ENCODE measurements around the gene C4orf50. TPM values are rescaled to one million over a fixed set of nuclear protein-coding genes. Genes with fewer than 3 reads are reported as not detected.

The C4orf50 gene
- total and polyA plus RNA-seq, 2 experiments from 2014 or later, result 0.06 to 0.31 TPM

- DNase-seq (ENCODE audit: low spot score), result no peak
- Histone ChIP-seq H3K4me2 (no peak overlapping the region), H3K27me3 (ENCODE audit: insufficient read depth) (no peaks in the 10 kb centered on the region), H3K79me2 (replicated peaks; ENCODE audit: insufficient read depth) (peaks cover 97% of the 10 kb centered on the region), H3K9me2 (ENCODE audit: insufficient read depth) (no peaks in the 10 kb centered on the region), H3K4me3 (no peak overlapping the region), H3F3A (replicated peaks; ENCODE audit: low read depth) (no peaks in the 10 kb centered on the region), H3K36me3 (ENCODE audit: insufficient read depth) (no peaks in the 10 kb centered on the region; the same call in 1 of the 2 replicates), H3K27ac (ENCODE audit: low read depth) (no peak overlapping the region), H2AFZ (no peak overlapping the region), H4K20me1 (replicated peaks; ENCODE audit: insufficient read depth) (peaks cover 84% of the 10 kb centered on the region), H3K4me1 (ENCODE audit: insufficient read depth) (peaks cover 15% of the 10 kb centered on the region)
- no peak overlapping the region for H3K4me3 Mint-ChIP-seq
- no peak for ATAC-seq
- H3K4me1 Mint-ChIP-seq, result peaks cover 22% of the 10 kb centered on the region
- no peak overlapping the region for H3K27ac Mint-ChIP-seq
- no peaks in the 10 kb centered on the region for H3K9me3 Mint-ChIP-seq
- peaks cover 33% of the 10 kb centered on the region for H3K36me3 Mint-ChIP-seq (ENCODE audit: low read depth)
- no peak for TF ChIP-seq ZNF331 (CRISPR knock-in tag; IDR thresholded peaks at IDR 0.05; ENCODE audit: low read depth)
- TF ChIP-seq ZNF462 (CRISPR knock-in tag; IDR thresholded peaks at IDR 0.05), result no peak
- TF ChIP-seq CREB1 (CRISPR knock-in tag; IDR thresholded peaks at IDR 0.05; ENCODE audit: low read depth), result no peak
- no peak for TF ChIP-seq NANOG (IDR thresholded peaks at IDR 0.05; ENCODE audit: borderline replicate concordance)
- TF ChIP-seq EZH2 (IDR thresholded peaks at IDR 0.05; ENCODE audit: low read depth, unreplicated experiment), result no peak
- TF ChIP-seq CTCF (conservative IDR thresholded peaks at IDR 0.05; ENCODE audit: low read depth in 2 of 2), result no peak
- TF ChIP-seq ZNF114 (CRISPR knock-in tag; IDR thresholded peaks at IDR 0.05), result no peak
- TF ChIP-seq REST (IDR thresholded peaks at IDR 0.05; ENCODE audit: unreplicated experiment), result no peak
- no peak for TF ChIP-seq EZH2phosphoT487 (IDR thresholded peaks at IDR 0.05; ENCODE audit: unreplicated experiment)
- no peak for TF ChIP-seq POLR2AphosphoS5 (IDR thresholded peaks at IDR 0.05; ENCODE audit: low read depth)
- no peak for TF ChIP-seq ETS1 (IDR thresholded peaks at IDR 0.05)
- no peak for TF ChIP-seq STAT1 (IDR thresholded peaks at IDR 0.05; ENCODE audit: unreplicated experiment)
- no peak for TF ChIP-seq JUNB (IDR thresholded peaks at IDR 0.05; ENCODE audit: unreplicated experiment)
- peaks cover 10% of the 10 kb centered on the region for H3K27me3 Mint-ChIP-seq (ENCODE audit: insufficient read depth, low read depth, poor library complexity)
These were observed 147.5 kb downstream of the C4orf50 start for GRCh38 chr4:5870701-5871100.

All from GM23338 (cell line).